Erythroblast (primary cell): ENCODE measurements around the gene MOB1A.

Experiments used
- DNase-seq, 2 experiments: peaks; one replicate each; lab custom pipeline; 2025; lab: John Stamatoyannopoulos, UW
- GATA1 ChIP-seq: IDR thresholded peaks from 2 replicates; pipeline ENCODE4 v1.6.1; 2011; ENCODE audit warnings: low read depth, mild to moderate bottlenecking, control low read depth, low read length, moderate library complexity
- POLR2A ChIP-seq: IDR thresholded peaks from 2 replicates; pipeline ENCODE4 v1.6.1; 2011; ENCODE audit warnings: mild to moderate bottlenecking, low read length

MOB1A gene

GRCh38 chr2:74119912-74120825, 58.5 kb downstream of the MOB1A start:
- DNase-seq = peak; percentile 91 to 93
- TF ChIP-seq POLR2A (peak; percentile 57), GATA1 (no peak)

- TF ChIP-seq POLR2A (no peak), GATA1 (no peak)
- DNase-seq = peak; percentile 46 to 55
Observed at GRCh38 chr2:74119339-74119738, 59.3 kb downstream of the MOB1A start.

DNA sequence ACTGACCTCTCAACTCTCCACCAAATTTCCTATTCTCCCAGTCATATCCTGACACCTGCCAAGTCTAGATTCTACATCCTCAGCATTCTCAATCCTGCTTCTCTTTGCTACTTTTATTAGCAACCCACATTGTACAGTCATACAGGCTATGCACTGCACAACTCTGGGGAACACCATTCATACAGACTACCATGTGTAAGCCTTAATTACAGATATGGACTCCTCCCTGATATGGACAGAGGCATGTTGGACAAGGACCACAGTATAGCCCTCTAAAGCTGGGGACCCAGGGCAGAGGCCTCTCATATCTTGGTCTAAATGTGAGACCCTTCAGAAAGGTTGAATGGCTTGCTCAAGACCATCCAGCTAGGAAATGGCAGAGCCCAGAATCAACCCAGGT, 67.3 kb downstream of the MOB1A start:
- TF ChIP-seq GATA1 = no peak
- no peak for TF ChIP-seq POLR2A
- DNase-seq = peak in 1 of 2 experiments; percentile 16

GRCh38 chr2:74110537-74110936, 68.1 kb downstream of the MOB1A start:
- TF ChIP-seq GATA1 (no peak), POLR2A (no peak)

DNA sequence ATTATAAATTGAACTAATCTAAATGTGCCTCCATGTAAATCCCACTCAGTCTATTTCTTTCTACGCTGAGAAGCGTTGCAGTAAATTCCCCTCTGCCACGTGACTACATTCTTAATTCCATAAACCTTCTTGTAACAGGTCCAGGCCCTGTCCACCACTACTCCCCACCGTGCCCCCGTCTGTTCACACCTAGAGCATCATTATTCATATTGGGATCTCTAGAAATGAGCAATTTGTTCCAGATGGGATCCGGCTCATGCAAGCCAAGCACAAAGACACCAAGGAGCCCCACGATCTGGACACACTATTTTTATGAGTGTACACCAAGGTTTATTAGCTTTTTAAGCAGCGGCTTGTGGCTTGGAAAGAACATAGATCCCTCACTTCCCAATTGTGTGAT, 69.1 kb downstream of the MOB1A start:
- TF ChIP-seq POLR2A = no peak
- no peak for TF ChIP-seq GATA1
- no peak for DNase-seq

More at GRCh38 chr2:74110537-74110936, 68.1 kb downstream of the MOB1A start:
- DNase-seq = no peak

GRCh38 chr2:74107071-74107470, 71.6 kb downstream of the MOB1A start:
- DNase-seq = no peak
- TF ChIP-seq GATA1 (no peak), POLR2A (no peak)

- no peak for DNase-seq
- TF ChIP-seq GATA1 (no peak), POLR2A (no peak)
Observed at GRCh38 chr2:74105413-74105812, 73.3 kb downstream of the MOB1A start.

DNA sequence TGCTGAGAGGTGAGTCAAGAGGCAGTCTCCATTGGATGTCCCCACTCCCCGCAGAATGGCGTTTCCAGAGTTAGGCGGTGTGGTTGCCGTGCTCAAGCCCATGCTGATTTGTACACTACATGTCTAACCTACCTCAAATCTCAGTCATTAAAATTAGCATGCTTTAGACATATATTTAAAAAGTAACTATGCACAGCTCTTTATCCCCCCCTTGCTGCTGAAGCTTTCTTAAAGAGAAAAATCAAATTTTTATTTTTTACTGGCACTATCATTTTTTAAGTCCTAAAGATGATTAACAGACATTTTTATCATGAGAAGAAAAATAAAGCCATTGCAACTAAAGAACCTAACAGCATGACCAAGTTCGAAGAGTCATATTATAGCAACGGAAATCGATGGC, 73.8 kb downstream of the MOB1A start:
- DNase-seq = peak in 1 of 2 experiments; percentile 25
- no peak for TF ChIP-seq GATA1
- no peak for TF ChIP-seq POLR2A

DNA sequence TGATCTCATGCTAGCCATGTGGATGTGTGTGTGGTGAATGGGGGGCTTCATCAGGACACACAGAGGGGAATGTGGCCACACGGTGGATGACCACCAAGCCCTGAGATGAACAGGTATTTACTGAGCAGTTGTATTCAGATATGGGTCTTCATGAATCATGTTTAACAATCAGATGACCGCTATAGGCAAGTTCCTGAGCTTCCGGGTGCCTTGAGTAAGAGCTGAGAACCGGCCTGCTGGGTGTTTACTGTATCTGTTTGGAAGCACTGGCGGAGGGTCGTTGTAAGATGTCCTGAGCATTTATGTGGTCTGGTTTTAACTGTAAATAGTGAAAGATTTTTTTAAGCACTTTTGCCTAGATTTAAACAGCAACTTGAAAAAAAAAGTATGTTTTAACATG, 74.9 kb downstream of the MOB1A start:
- no peak for DNase-seq

More for the DNA sequence above, 74.9 kb downstream of the MOB1A start:
- no peak for TF ChIP-seq POLR2A
- TF ChIP-seq GATA1 = no peak
